Measurements from ENCODE around the gene RIOX2. TPM values are rescaled to one million over a fixed set of nuclear protein-coding genes. Genes with fewer than 3 reads are reported as not detected.

RIOX2 gene
- total RNA-seq, 2 donors from 2014 or later: 12.5 to 13.6 TPM

DNA sequence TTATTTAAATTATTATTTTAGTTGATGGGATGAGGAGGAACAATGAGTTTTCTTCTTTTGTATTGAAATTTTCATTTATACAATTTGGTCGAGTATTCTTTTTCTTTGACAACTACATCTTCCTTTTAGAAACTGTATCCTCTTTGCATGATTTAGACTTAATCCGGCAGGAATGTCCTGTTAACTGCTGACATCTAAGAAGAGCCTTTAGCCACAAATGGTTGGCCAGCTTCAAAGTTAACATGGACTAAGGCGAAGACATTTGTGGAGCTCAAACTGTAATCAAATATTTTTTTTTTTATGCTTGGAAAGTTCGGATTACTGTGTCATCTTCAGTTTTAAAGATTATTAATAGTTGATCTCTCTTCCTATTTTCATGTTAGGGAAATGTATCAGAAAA is 43.2 kb downstream of the RIOX2 start:
- Histone ChIP-seq H3K27me3 (ENCODE audit: control insufficient read depth, insufficient read depth, low read length, poor library complexity, severe bottlenecking) (no peaks in the 10 kb centered on the region), H3K27ac (ENCODE audit: low read depth, low read length) (no peak overlapping the region), H3K4me3 (ENCODE audit: low read length) (no peak overlapping the region), H3K9ac (ENCODE audit: extremely low read depth, low read length, poor library complexity, severe bottlenecking) (no peak overlapping the region), H3K36me3 (ENCODE audit: control insufficient read depth, insufficient read depth, low read length) (no peaks in the 10 kb centered on the region), H3K4me1 (ENCODE audit: control insufficient read depth, insufficient read depth, low read length) (no peaks in the 10 kb centered on the region), H3K9me3 (ENCODE audit: control insufficient read depth, low read length) (no peaks in the 10 kb centered on the region)
- Mint-ChIP-seq H3K36me3 (ENCODE audit: low read depth) (peaks cover 16% of the 10 kb centered on the region), H3K4me3 (no peak overlapping the region), H3K9me3 (no peaks in the 10 kb centered on the region), H3K4me1 (no peaks in the 10 kb centered on the region), H3K27me3 (ENCODE audit: insufficient read depth) (no peaks in the 10 kb centered on the region), H3K27ac (no peak overlapping the region)
- TF ChIP-seq, protein P1, sequence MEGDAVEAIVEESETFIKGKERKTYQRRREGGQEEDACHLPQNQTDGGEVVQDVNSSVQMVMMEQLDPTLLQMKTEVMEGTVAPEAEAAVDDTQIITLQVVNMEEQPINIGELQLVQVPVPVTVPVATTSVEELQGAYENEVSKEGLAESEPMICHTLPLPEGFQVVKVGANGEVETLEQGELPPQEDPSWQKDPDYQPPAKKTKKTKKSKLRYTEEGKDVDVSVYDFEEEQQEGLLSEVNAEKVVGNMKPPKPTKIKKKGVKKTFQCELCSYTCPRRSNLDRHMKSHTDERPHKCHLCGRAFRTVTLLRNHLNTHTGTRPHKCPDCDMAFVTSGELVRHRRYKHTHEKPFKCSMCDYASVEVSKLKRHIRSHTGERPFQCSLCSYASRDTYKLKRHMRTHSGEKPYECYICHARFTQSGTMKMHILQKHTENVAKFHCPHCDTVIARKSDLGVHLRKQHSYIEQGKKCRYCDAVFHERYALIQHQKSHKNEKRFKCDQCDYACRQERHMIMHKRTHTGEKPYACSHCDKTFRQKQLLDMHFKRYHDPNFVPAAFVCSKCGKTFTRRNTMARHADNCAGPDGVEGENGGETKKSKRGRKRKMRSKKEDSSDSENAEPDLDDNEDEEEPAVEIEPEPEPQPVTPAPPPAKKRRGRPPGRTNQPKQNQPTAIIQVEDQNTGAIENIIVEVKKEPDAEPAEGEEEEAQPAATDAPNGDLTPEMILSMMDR (conservative IDR thresholded peaks at IDR 0.05): no peak
- 85 to 90% methylated on average over 1 to 4 of the region's 4 CpGs for WGBS, 2 experiments (ENCODE audit: insufficient coverage in 1 of 2, insufficient read length in 1 of 2)
- no peak for DNase-seq

GRCh38 chr3:97927704-97928103 is 44.5 kb downstream of the RIOX2 start:
- no peak overlapping the region for H3K9ac ChIP-seq (ENCODE audit: extremely low read depth, low read length, poor library complexity, severe bottlenecking)
- H3K27ac Mint-ChIP-seq: no peak overlapping the region
- H3K27ac ChIP-seq (ENCODE audit: low read depth, low read length): no peak overlapping the region
- H3K9me3 ChIP-seq (ENCODE audit: control insufficient read depth, low read length): no peaks in the 10 kb centered on the region
- H3K36me3 ChIP-seq (ENCODE audit: control insufficient read depth, insufficient read depth, low read length): no peaks in the 10 kb centered on the region
- no peak for DNase-seq
- H3K4me3 Mint-ChIP-seq: no peak overlapping the region
- H3K27me3 Mint-ChIP-seq (ENCODE audit: insufficient read depth): no peaks in the 10 kb centered on the region
- no peaks in the 10 kb centered on the region for H3K4me1 ChIP-seq (ENCODE audit: control insufficient read depth, insufficient read depth, low read length)
- H3K36me3 Mint-ChIP-seq (ENCODE audit: low read depth): peaks cover 16% of the 10 kb centered on the region
- no peaks in the 10 kb centered on the region for H3K27me3 ChIP-seq (ENCODE audit: control insufficient read depth, insufficient read depth, low read length, poor library complexity, severe bottlenecking)
- no peaks in the 10 kb centered on the region for H3K4me1 Mint-ChIP-seq
- TF ChIP-seq, protein P1 (conservative IDR thresholded peaks at IDR 0.05): no peak
- no peaks in the 10 kb centered on the region for H3K9me3 Mint-ChIP-seq
- H3K4me3 ChIP-seq (ENCODE audit: low read length): no peak overlapping the region

DNA sequence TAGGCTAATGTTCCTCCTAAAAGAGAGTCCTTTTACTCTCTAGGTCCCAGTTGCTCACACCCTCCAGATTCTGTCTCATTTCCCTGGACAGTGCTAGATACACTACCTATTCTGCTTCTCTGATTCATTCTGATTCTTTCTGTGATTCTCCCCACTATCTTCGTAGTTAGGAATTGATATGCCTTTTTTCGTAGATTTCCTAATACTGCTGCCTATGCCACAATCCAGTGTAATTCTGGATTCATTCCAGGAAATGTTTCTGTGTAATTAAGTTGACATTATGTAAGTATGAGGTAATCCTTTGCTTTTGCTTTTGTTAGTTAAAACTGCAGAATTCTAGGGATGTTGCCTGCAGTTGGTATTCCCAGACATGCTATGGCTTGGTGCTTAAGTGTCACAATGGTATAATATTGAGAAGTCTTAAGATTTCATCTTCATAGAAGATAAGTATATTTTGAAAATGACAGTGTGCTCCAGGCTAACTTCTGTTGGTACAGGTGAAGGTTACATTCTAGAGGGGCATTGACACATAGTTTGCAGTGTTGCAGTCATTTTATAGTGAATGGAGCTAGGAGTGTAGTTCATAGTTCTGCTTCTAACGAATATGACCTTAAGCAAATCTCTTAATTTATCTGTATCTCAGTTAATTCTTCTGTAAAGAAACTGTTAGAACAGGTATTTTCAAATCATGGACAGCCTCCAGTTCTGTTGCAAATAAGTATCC is 54.3 kb downstream of the RIOX2 start:
- Mint-ChIP-seq H3K4me3 (no peak overlapping the region), H3K36me3 (ENCODE audit: low read depth) (peaks cover 17% of the 10 kb centered on the region), H3K27me3 (ENCODE audit: insufficient read depth) (no peaks in the 10 kb centered on the region), H3K27ac (no peak overlapping the region), H3K4me1 (peaks cover 13% of the 10 kb centered on the region), H3K9me3 (no peaks in the 10 kb centered on the region)
- TF ChIP-seq, protein P1 (conservative IDR thresholded peaks at IDR 0.05): no peak
- no peak for DNase-seq
- no peaks in the 10 kb centered on the region for H3K9me3 ChIP-seq (ENCODE audit: control insufficient read depth, low read length)
- no peaks in the 10 kb centered on the region for H3K4me1 ChIP-seq (ENCODE audit: control insufficient read depth, insufficient read depth, low read length)
- H3K27ac ChIP-seq (ENCODE audit: low read depth, low read length): no peak overlapping the region
- no peaks in the 10 kb centered on the region for H3K27me3 ChIP-seq (ENCODE audit: control insufficient read depth, insufficient read depth, low read length, poor library complexity, severe bottlenecking)
- H3K4me3 ChIP-seq (ENCODE audit: low read length): no peak overlapping the region
- WGBS, 2 experiments (ENCODE audit: insufficient coverage in 1 of 2, insufficient read length in 1 of 2): 95% methylated on average over 3 of the region's 3 CpGs; no CpG with 5 or more reads in 1 of the 2 experiments
- H3K36me3 ChIP-seq (ENCODE audit: control insufficient read depth, insufficient read depth, low read length): no peaks in the 10 kb centered on the region
- H3K9ac ChIP-seq (ENCODE audit: extremely low read depth, low read length, poor library complexity, severe bottlenecking): no peak overlapping the region

Data from endodermal cell (in vitro differentiated cells).